Karpas-422 (cell line): Measurements from ENCODE around the gene RASSF8. TPM values are rescaled to one million over a fixed set of nuclear protein-coding genes. Genes with fewer than 3 reads are reported as not detected.

Experiments
- DNase-seq: peaks from one replicate; pipeline ENCODE4 v3.0.0-alpha.2; 2015
- H2AFZ ChIP-seq: fragments of 200-600 bp; sonication (generic); 2 replicates; pipeline ENCODE4 v1.6.1; 2014; ENCODE audit warnings: antibody characterized with exemption, low read length, mixed read lengths
- H3K27ac ChIP-seq: fragments of 200-600 bp; sonication (generic); 2 replicates; pipeline ENCODE4 v1.5.1; 2014; ENCODE audit warnings: mild to moderate bottlenecking, low read length, moderate library complexity
- H3K27me3 ChIP-seq: fragments of 200-600 bp; sonication (generic); 2 replicates; pipeline ENCODE4 v1.6.1; 2014; ENCODE audit warnings: low read length, mixed read lengths
- H3K36me3 ChIP-seq: fragments of 200-600 bp; sonication (generic); 2 replicates; pipeline ENCODE4 v1.6.1; 2014; ENCODE audit warnings: low read length, mixed read lengths; ENCODE audit not compliant: insufficient read depth
- H3K4me1 ChIP-seq: fragments of 200-600 bp; sonication (generic); 2 replicates; pipeline ENCODE4 v1.6.1; 2014; ENCODE audit warnings: mild to moderate bottlenecking, low read length, mixed read lengths
- H3K4me2 ChIP-seq: fragments of 200-600 bp; sonication (generic); 2 replicates; pipeline ENCODE4 v1.6.1; 2014; ENCODE audit warnings: low read length, low read depth, mild to moderate bottlenecking; ENCODE audit not compliant: poor library complexity, severe bottlenecking
- H3K4me3 ChIP-seq: fragments of 200-600 bp; sonication (generic); 2 replicates; pipeline ENCODE4 v1.5.1; 2014; ENCODE audit warnings: mild to moderate bottlenecking, antibody characterized with exemption, low read length, mixed read lengths
- H3K79me2 ChIP-seq: fragments of 200-600 bp; sonication (generic); 2 replicates; pipeline ENCODE4 v1.6.1; 2014; ENCODE audit warnings: mild to moderate bottlenecking, low read length, mixed read lengths
- H3K9ac ChIP-seq: fragments of 200-600 bp; sonication (generic); 2 replicates; pipeline ENCODE4 v1.6.0; 2014; ENCODE audit warnings: low read length
- H3K9me2 ChIP-seq: fragments of 200-600 bp; sonication (generic), shearing (Covaris generic); replicated peaks from 2 replicates; pipeline ENCODE4 v1.6.0; 2014; ENCODE audit warnings: mild to moderate bottlenecking, low read length, moderate library complexity; ENCODE audit not compliant: insufficient read depth
- H3K9me3 ChIP-seq: fragments of 300-700, 200-600 bp; sonication (generic); 2 replicates; pipeline ENCODE4 v1.6.1; 2014; ENCODE audit warnings: low read length, mixed read lengths
- H4K20me1 ChIP-seq: fragments of 200-600 bp; sonication (generic); 2 replicates; pipeline ENCODE4 v1.6.1; 2014; ENCODE audit warnings: mild to moderate bottlenecking, antibody characterized with exemption, low read length, low read depth; ENCODE audit not compliant: insufficient read depth
- total RNA-seq: library from RNA; depleted of rRNA; stranded (reverse); fragments of >200 nt; shearing (Covaris generic); gene quantifications from 2 replicates; pipeline ENCODE4 v1.2.3, GENCODE V29; 2014; ENCODE audit warnings: low replicate concordance

Gene RASSF8
- total RNA-seq, 1 experiment from 2014 or later, result 0.45 TPM

DNA sequence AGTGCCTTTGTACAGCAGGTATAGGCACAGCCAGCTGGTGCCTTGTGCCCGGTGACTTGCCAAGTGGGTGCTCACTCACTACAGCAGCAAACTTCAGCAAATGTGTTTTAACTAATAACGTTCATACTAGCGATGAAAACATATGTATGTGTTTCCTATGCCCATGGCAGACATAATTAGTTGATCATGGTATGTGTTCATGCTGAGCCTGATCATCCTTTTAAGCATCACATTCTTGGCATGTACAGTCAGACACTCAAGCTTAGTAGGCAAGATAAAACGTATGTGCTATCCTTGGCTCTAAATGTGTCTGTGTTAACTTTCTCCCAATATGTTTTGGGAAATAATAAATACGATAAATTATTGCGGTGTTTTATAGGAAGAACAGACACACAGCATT is 55.6 kb downstream of the RASSF8 start:
- Histone ChIP-seq H3K9me2 (no peaks in the 10 kb centered on the region), H3K4me3 (no peak overlapping the region), H3K9me3 (no peaks in the 10 kb centered on the region), H3K27ac (no peak overlapping the region), H3K9ac (no peak overlapping the region), H3K4me1 (no peaks in the 10 kb centered on the region), H4K20me1 (no peaks in the 10 kb centered on the region), H3K36me3 (no peaks in the 10 kb centered on the region), H3K27me3 (no peaks in the 10 kb centered on the region), H3K79me2 (no peaks in the 10 kb centered on the region), H2AFZ (no peak overlapping the region), H3K4me2 (no peak overlapping the region)
- no peak for DNase-seq

GRCh38 chr12:26016516-26016915 is 58.0 kb downstream of the RASSF8 start:
- H3K79me2 ChIP-seq, result no peaks in the 10 kb centered on the region
- no peak for DNase-seq

DNA sequence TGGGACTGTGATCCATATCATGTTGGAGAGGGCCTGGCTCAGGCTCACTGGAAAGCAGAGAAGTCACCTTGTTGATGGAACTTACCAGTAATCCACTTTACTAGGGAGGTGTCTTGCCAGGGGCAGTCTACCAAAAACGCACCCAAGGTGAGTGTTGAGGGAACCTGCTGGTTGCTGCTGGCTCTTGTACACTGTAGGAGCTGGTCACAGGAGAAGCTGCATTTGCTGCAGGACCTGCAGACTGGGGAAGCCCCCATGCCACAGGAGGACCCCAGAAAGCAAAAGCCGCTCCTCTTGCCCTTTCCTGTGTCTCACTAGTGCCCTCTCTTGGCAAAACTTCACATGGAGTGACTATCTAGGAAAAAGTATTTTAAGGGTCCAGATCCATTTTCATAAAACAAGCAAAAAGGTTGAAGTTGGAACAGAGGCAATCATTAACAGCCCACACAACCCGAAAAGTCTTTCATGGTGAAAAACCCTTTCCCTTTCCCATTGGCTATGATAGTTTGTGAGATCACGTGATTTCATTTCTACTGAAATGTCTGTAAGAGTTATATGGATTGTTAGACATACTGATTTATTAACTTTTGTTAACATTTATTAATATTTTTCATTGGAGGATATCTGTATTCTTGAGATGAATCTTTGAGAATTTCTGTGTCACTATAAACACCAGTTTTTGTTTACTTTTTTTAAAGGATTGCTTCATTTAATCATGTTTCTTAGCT is 59.2 kb downstream of the RASSF8 start:
- no peaks in the 10 kb centered on the region for H3K79me2 ChIP-seq
- H3K27me3 ChIP-seq, result no peaks in the 10 kb centered on the region
- DNase-seq, result peak; percentile 72
- no peak overlapping the region for H3K9ac ChIP-seq
- no peak overlapping the region for H3K27ac ChIP-seq
- no peaks in the 10 kb centered on the region for H3K9me3 ChIP-seq
- no peaks in the 10 kb centered on the region for H3K9me2 ChIP-seq
- H3K36me3 ChIP-seq, result no peaks in the 10 kb centered on the region
- no peak overlapping the region for H3K4me2 ChIP-seq
- H4K20me1 ChIP-seq, result no peaks in the 10 kb centered on the region
- no peaks in the 10 kb centered on the region for H3K4me1 ChIP-seq
- no peak overlapping the region for H2AFZ ChIP-seq
- H3K4me3 ChIP-seq, result no peak overlapping the region

More at GRCh38 chr12:26016516-26016915, 58.0 kb downstream of the RASSF8 start:
- H3K4me1 ChIP-seq, result no peaks in the 10 kb centered on the region
- no peak overlapping the region for H3K9ac ChIP-seq
- H3K4me3 ChIP-seq, result no peak overlapping the region
- no peak overlapping the region for H2AFZ ChIP-seq
- no peak overlapping the region for H3K4me2 ChIP-seq
- H3K9me3 ChIP-seq, result no peaks in the 10 kb centered on the region
- H3K27me3 ChIP-seq, result no peaks in the 10 kb centered on the region
- H3K9me2 ChIP-seq, result no peaks in the 10 kb centered on the region
- no peaks in the 10 kb centered on the region for H3K36me3 ChIP-seq
- H3K27ac ChIP-seq, result no peak overlapping the region
- no peaks in the 10 kb centered on the region for H4K20me1 ChIP-seq

DNA sequence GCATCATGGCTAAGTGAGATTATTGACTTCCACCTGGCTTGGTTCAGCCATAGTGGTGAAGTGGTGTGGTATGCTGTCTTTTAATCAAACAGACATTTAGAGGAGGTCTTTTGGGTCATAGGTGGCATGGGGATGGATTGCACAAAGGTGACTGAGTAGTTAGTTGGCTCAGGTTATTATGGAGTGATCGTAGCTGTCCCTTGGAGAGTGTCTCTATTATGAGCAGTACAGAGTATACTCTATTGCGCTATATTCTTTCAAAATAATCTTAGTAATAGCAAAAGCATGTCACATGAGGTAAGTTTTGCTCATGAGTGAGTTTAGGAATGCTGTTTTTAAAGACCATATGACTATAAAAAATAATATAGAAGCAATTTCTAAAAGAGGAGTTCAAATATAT is 60.4 kb downstream of the RASSF8 start:
- no peaks in the 10 kb centered on the region for H3K4me1 ChIP-seq
- no peak overlapping the region for H3K4me2 ChIP-seq
- no peaks in the 10 kb centered on the region for H4K20me1 ChIP-seq
- no peaks in the 10 kb centered on the region for H3K36me3 ChIP-seq
- no peak overlapping the region for H3K4me3 ChIP-seq
- no peaks in the 10 kb centered on the region for H3K9me2 ChIP-seq
- no peak for DNase-seq
- H3K27ac ChIP-seq, result no peak overlapping the region
- H3K9me3 ChIP-seq, result no peaks in the 10 kb centered on the region
- no peak overlapping the region for H2AFZ ChIP-seq
- no peak overlapping the region for H3K9ac ChIP-seq
- H3K79me2 ChIP-seq, result no peaks in the 10 kb centered on the region
- no peaks in the 10 kb centered on the region for H3K27me3 ChIP-seq

GRCh38 chr12:26021534-26021933 is 63.1 kb downstream of the RASSF8 start:
- Histone ChIP-seq H3K9me3 (no peaks in the 10 kb centered on the region), H3K4me2 (no peak overlapping the region), H3K27me3 (no peaks in the 10 kb centered on the region), H3K4me1 (no peaks in the 10 kb centered on the region), H3K36me3 (no peaks in the 10 kb centered on the region), H4K20me1 (no peaks in the 10 kb centered on the region), H3K79me2 (no peaks in the 10 kb centered on the region), H3K9me2 (no peaks in the 10 kb centered on the region), H3K27ac (no peak overlapping the region), H3K9ac (no peak overlapping the region), H2AFZ (no peak overlapping the region), H3K4me3 (no peak overlapping the region)
- DNase-seq, result no peak

- no peaks in the 10 kb centered on the region for H4K20me1 ChIP-seq
- no peak for DNase-seq
- H3K9ac ChIP-seq, result no peak overlapping the region
- H3K79me2 ChIP-seq, result no peaks in the 10 kb centered on the region
- no peaks in the 10 kb centered on the region for H3K4me1 ChIP-seq
- H3K4me3 ChIP-seq, result no peak overlapping the region
- H3K36me3 ChIP-seq, result no peaks in the 10 kb centered on the region
- no peak overlapping the region for H3K4me2 ChIP-seq
- no peak overlapping the region for H2AFZ ChIP-seq
- H3K9me2 ChIP-seq, result no peaks in the 10 kb centered on the region
- H3K27ac ChIP-seq, result no peak overlapping the region
- no peaks in the 10 kb centered on the region for H3K27me3 ChIP-seq
- no peaks in the 10 kb centered on the region for H3K9me3 ChIP-seq
Observed at GRCh38 chr12:26022043-26022442, 63.6 kb downstream of the RASSF8 start.

DNA sequence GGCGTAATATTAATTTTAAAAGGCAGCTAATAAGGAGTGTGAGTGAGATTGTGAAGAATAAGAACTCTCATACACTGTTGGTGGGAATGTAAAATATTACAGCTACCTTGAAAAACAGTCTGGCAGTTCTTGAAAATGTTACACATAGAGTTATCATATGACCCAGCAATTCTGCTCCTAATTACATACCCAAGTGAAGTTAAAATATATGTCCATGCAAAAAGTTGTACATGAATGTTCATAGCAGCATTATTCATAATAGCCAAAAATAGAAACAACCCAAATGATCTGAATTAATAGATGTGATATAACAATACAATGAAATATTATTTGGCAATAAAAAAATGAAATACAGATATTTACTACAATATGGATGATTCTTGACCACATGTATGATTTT is 68.2 kb downstream of the RASSF8 start:
- H4K20me1 ChIP-seq, result no peaks in the 10 kb centered on the region
- no peak overlapping the region for H2AFZ ChIP-seq
- no peak overlapping the region for H3K4me2 ChIP-seq
- no peaks in the 10 kb centered on the region for H3K79me2 ChIP-seq
- no peaks in the 10 kb centered on the region for H3K4me1 ChIP-seq
- H3K36me3 ChIP-seq, result no peaks in the 10 kb centered on the region
- H3K9ac ChIP-seq, result no peak overlapping the region
- H3K4me3 ChIP-seq, result no peak overlapping the region
- no peaks in the 10 kb centered on the region for H3K9me2 ChIP-seq
- H3K27me3 ChIP-seq, result no peaks in the 10 kb centered on the region
- DNase-seq, result no peak
- no peaks in the 10 kb centered on the region for H3K9me3 ChIP-seq
- no peak overlapping the region for H3K27ac ChIP-seq

DNA sequence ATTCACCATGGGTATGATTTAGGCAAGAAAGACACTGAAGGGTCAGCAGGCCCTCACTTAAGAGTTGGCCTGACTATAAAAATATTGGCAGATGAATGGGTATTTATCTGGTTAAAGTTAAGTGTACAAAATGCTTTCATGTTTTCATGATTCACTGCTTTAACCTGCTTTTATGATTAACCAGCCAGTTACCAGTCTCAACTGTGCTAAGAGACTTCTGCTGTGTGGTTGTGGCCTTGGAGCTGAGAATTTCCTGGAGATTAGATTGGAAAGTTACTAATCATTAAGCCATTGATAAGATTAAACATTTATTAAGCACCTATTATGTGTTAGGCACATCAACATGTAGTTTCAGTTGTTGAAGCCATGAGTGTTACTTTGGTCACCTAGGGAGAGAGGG is 68.9 kb downstream of the RASSF8 start:
- H3K4me1 ChIP-seq, result no peaks in the 10 kb centered on the region
- no peak overlapping the region for H3K4me2 ChIP-seq
- no peak overlapping the region for H3K9ac ChIP-seq
- no peaks in the 10 kb centered on the region for H4K20me1 ChIP-seq
- H2AFZ ChIP-seq, result no peak overlapping the region
- H3K27ac ChIP-seq, result no peak overlapping the region
- H3K36me3 ChIP-seq, result no peaks in the 10 kb centered on the region
- H3K27me3 ChIP-seq, result no peaks in the 10 kb centered on the region
- H3K79me2 ChIP-seq, result no peaks in the 10 kb centered on the region
- DNase-seq, result no peak
- no peaks in the 10 kb centered on the region for H3K9me2 ChIP-seq
- H3K9me3 ChIP-seq, result no peaks in the 10 kb centered on the region
- no peak overlapping the region for H3K4me3 ChIP-seq
